ENCODE data around the gene REX1BD.
A peak's percentile ranks its signal among the peaks of the same experiment; 100 is the strongest.

The REX1BD gene

DNA sequence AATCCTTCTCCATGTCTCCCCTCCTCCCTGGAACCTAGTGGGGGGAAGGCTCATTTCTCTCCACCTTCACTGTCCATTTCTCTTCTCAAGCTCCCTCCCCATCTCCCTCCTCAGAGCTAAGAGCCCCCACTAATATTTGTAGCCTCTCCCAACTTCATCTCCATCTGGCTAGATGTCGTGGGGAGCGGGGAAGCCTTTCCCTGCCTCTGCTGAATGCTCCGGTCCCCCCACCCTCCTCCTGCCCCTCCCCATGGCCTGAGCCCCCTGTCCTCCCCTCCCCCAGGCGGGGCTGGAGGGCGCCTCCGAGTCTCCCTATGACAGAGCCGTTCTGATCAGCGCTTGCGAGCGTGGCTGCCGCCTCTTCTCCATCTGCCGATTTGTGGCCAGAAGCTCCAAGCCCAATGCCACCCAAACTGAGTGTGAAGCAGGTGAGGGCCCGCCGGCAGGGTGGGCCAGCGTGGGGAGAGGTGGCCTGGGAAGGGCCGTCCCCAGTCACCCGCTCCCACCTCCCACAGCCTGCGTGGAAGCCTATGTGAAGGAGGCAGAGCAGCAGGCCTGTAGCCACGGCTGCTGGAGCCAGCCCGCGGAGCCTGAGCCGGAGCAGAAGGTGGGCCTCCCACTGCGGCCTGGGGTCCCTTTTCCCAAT is 25.1 kb downstream of the REX1BD start:
- DNase-seq (ENCODE audit: low read depth), result no peak

DNA sequence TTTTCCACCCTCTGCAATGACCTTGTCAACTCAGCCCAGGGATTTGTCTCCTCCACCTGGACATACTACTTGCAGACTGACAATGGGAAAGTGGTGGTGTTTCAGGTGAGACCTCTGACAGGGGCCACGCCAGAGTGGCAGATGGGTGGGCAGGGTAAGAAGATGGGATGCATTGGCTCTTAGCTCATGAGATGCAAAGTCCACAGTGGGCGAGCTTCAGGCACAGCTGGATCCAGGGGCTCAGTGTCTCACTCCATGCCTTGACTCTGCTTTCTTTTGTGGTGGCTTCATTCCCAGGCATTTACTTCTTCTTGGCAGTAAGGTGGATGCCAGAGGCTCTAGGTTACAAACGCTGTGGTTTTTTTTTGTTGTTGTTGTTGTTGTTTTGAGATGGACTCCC is 27.4 kb downstream of the REX1BD start:
- no peak for DNase-seq (ENCODE audit: low read depth)

DNA sequence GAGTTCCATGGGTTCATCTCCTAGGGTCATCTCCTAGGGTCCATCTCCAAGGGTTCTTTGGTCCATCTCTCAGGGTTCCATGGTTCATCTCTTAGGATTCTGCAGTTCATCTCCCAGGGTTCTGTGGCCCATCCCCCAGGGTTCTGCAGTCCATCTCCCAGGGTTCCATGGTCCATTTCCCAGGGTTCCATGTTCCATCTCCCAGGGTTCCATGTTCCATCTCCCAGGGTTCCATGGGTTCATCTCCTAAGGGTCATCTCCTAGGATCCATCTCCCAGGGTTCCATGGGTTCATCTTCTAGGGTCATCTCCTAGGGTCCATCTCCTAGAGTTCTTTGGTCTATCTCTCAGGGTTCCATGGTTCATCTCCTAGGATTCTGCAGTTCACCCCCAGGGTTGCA is 29.0 kb downstream of the REX1BD start:
- DNase-seq (ENCODE audit: low read depth), result no peak

DNA sequence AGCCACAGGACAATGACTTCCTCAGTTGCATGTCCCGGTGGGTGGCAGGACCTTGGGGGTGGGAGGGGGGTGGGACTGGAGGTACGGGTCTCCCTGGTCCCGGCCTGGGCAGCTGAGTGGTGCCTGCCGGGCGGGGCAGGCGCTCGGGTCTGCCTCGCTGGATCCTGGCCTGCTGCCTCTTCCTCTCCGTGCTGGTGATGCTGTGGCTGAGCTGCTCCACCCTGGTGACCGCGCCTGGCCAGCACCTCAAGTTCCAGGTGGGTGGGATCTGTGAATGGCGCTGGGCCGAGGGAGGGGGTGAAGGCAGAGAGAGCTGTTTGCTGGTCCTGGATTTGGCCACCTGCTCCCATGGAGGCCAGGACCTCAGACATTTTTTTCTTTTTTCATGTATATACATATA is 29.6 kb downstream of the REX1BD start:
- no peak for DNase-seq (ENCODE audit: low read depth)

DNA sequence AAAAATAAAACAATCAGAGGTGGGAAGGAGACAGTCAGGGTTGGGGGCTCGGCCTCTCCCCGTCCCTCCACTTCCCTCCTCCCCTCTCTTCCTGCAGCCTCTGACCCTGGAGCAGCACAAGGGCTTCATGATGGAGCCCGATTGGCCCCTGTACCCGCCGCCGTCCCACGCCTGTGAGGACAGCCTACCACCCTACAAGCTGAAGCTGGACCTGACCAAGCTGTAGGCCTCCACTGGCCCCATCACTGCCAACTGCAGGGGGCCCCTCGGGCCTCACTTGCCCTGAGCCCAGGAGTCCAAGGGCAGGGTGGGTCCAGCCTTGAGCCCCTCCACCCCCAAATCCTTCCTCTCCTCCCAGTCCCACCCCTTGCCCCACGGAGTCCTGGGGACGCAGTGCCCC is 31.7 kb downstream of the REX1BD start:
- no peak for DNase-seq (ENCODE audit: low read depth)

DNA sequence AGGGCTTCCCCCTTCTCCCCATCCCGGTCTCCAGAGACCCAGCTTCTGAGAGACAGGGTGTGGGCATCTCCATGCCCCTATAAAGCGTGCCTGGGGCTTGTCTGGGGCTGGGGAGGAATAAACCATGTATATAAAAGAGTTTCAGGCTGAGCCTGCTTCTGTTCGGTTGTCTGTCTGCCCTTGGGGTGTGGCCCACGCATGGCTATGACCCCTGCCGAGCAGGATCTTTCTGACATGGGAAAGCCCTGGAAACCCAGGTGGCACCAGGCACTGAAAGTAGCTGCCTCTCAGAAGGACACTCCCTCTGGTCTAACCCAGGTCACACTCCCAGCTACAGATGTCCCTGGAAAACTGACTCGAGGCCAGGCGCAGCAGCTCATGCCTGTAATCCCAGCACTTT is 32.3 kb downstream of the REX1BD start:
- DNase-seq (ENCODE audit: low read depth), result no peak

DNA sequence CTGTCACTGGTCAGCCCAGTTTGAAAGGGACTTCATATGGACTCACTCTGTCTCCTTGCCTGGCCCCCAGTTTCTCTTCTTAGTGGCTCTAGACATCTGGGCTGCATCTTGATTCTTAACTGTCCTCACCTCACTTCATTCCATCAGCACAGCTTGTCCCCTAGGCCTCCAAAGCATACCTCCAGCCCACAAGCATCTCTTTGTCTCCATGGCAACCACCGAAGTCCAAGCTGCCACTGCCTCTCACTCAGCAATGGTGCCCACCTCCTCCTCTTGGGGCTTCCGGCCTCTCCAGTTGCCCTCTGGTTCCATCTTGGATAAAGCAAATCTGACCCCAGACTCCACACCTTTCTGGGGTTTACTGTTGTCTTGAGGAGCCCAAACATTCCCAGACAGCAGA is 38.3 kb downstream of the REX1BD start:
- no peak for DNase-seq (ENCODE audit: low read depth)

DNA sequence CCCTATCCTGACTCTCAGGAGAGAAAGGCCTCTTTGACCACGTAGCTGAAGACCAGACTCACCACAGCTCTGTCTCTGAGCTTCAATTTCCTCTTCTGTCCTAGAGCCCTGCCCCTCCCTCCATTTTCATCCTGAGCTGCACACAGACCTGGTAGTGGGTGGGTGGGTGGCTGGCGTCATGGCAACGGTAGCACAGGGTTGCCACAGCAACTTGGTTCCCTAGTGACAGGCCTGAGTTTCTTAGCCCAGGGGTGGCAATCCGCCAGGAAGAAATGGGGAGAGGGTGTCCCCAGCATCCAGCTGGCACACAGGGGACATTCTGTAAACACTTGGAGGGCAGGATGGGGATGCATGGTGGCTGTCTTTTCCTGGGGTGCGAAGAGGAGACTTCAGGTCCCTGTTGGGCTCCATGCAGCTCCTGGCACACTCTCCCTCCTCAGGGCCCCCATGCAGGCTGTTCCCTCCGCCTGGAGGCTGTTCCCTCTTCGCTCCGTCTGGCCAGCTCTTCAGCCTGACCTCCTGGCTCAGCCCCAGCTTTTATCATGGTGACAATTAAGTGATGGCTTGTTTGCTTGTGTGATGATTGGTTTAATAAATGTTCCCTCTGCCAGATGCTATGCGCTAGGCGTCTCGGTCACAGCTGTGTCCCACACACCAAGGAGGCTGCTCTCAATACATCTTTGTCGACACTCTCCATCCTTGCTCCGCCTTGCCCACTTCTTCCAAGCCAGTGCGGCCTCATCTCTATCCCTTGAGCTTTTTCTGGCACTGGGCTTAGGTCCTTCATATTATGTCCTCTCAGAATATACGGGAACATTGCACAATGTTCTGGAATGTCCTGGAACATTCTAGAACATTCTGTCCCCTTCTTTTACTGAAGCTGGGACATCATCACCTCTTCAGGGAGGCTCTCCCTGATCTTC is 40.8 kb downstream of the REX1BD start:
- DNase-seq (ENCODE audit: low read depth), result no peak

DNA sequence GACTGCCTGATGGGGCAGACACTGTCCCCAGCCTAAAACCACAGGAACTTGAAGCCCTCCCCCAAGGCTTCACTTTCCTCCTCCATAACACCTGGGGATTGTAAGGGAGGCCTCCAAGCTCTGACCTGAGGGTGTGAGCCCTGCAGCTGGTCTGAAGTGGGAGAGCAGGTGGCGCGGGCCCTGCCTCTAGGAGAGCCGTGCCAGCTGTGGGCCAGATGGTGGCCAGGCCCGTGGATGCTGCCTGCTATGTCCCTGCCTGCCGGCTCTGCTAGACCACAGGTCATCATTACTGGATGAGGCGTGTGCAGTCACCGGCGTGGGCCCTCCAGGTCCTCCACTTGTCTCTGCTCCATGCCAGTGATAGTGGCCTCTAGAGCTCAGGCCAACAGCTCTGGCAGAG is 44.7 kb downstream of the REX1BD start:
- DNase-seq (ENCODE audit: low read depth), result no peak

DNA sequence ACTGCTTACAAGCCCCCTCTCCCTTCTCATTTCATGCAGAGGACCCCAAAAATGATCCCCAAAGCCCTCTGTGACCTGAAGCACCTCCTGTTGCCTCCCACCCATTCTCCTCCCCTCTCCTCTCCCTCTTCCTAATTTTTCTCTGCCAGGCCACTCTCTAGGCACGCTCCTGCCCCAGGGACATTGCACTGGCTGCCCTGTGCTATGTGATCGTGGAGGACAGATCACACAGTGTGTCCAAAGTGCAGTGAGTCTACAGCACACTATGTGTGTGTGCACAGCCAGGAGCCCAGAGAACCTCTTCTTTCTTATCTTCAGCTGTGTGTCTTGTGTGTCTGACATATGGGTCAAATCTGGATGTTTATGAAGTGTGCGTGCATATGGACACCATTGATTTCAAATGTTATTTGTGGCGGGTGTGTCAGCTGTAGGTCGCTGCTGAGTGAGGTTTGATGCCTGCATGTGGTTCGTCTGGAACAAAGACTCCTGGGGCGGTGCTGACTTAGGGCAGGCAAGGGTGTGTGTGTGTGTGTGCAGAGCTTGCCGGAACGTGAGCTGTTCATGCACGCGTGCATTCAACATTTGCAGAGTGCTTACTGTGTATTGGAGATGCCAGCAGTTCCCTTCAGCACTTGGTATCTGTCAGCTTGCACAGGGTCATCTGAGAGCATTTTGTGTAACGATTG is 46.2 kb downstream of the REX1BD start:
- no peak for DNase-seq (ENCODE audit: low read depth)

DNA sequence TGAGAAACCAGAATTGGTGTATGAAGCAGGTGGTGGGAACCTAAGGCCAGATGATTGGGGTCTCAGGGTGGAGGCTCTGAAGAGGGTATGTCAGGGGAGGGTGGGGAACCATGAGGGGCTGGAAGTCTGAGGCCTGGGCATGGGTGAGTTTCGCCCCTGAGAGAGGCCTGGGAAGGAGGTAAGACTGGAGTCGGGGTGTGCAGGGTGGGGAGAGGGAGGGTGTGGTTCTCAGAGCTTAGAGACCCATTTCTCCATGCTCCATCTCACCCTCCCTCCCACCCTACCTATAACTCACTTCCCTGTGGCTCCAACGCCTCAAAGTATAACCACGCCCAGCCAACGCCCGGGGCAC is 47.2 kb downstream of the REX1BD start:
- DNase-seq (ENCODE audit: low read depth), result no peak

DNA sequence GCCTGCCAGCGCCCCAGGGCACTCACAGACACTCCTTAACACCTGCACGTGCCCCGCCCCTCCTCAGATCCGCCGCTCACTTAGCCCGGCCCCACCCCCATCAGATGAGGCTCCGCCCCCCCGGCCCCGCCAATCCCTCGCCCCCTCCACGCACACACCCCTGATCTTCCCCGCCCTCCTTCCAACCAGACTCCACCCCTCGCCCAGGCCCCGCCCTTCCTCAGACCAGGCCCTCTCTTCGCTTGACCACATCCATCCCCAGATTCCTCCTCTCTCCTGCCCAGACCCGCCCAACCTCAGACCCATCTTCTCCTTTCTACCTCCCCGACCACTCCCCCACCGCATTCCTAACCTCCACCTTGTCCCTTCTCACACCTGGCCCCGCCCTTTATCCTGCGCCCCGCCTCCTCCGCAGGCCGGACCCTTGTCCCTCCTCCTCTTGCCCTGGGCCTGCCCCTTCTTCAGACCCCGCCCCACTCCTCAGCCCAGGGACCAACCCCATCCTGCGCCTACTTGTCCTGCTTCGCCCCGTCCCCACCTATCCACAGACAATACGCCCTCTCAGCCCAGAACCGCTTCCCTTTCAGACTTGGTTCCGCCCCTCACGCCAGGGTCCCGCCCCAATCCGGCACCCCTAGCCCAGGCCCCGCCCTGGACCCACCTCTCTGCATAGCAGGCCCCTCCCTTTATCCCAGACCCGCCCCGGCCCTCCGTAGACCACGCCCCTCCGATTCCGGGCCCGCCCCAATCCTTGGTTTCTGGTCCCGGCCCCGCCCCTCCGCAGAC is 47.8 kb downstream of the REX1BD start:
- DNase-seq (ENCODE audit: low read depth), result peak; percentile 95

DNA sequence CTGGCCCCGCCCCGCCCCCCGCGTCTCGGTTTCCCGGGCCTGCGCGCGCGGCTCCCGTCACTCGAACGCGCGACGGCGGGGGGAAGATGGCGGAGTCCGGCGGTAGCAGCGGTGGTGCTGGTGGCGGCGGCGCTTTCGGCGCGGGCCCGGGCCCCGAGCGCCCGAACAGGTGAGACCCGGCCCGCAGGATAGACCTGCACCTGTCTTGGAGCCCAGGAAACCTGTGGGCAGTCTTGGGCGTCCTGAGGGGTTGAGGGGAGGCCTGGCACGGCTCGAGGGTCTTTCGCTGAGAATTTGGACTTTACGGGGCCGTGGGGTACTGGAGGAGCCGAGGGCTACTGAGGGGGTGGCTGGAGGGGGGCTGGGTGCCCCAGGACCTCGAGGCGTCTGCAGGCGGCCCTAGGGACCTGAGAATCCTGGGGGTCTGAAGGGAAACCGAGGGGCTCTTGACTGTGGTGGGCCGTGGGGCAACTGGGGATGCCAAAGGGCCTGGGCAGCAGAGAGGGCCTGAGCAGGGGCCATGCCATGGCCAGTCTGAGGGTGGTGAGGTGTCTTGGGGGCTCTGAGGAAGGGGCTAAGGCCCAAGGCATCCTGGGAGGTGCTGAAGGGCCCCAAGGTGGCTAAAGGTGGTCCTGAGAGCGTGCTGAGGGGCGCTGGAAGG is 48.5 kb downstream of the REX1BD start, which contains the start of gene KLHL26:
KLHL26 (plus strand) TSS at position 60 of the 661 bp plus-strand sequence; CDS start at position 87, 27 bp downstream.
- no peak for DNase-seq (ENCODE audit: low read depth)

DNA sequence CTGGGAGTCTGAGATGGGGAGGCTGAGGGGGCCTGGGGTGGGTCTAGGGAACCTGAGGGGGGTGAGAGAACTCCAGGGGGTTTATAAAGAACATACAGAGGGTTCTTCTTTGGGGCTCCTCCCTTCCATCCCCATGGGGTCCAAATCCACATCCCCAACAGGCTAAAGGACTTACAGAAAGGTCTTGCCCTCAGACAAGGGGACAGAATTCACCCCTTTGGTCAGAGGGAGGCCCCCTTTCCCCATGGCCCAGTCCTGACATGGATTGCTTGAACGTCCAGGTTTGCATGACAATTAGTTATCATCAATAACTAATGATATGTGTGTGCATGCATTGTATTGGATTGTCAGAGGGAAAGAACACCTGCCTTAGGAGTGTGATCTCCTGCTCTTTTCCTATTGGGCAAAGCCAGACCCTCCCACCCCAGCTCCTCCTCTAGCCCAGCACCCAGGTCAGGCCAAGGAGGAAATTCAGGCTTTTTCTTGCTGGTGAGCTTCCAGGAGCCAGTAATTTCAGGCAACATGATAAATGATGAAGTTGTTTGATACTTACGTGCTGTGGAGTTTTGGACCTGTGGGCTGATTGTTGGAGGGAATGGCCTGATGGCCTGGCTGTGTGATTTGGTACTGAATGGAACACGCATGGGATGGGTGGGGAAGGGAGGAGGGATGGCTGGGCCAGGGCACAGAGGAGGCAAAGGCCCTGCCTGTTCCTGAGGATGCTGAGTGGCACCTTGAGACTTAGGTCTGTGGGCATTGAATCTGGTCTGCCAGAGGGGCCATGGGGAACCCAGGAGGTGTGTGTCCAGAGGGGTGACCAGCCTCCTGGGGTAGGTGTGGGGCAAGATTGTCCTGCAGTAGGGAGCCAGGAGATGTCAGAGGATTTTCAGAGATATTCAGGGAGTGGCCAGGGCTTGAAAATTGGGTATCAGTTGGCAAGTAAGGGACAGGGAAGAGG is 49.4 kb downstream of the REX1BD start:
- no peak for DNase-seq (ENCODE audit: low read depth)

DNA sequence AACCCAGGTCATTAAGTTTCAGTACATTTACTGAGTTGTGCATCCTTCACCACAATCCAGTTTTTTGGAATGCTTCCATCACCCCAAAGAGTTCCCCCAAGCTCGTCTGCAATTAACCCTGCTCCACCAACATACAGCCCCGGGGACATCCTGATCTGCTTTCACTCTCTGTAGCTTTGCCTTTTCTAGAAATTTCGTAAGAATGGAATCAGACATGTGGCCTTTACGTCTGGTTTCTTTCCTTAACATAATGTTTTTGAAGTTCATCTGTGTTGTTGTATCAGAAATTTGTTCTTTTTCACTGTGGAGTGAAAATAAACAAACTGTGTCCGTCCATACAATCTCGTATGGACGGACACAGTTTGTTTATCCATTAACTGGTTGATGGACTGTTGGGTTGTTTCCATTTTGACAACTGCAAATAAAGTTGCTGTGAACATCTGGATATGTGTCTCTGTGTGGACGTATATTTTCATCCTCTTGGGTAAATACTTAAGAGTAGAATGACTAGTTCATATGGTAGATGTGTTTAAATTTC is 51.2 kb downstream of the REX1BD start:
- DNase-seq (ENCODE audit: low read depth), result no peak
